Keratinocyte (primary cell): ENCODE results near the gene USF3. TPM values are rescaled to one million over a fixed set of nuclear protein-coding genes. Genes with fewer than 3 reads are reported as not detected.
A peak's percentile ranks its signal among the peaks of the same experiment; 100 is the strongest.

Source experiments
- DNase-seq: peaks from one replicate; pipeline ENCODE4 v3.0.0-alpha.2; 2011; ENCODE audit warnings: low read depth, missing footprints, low spot score
- FAIRE-seq: peaks from 2 replicates; lab custom pipeline; 2011; peaks lifted over from hg19 to GRCh38; lab: Jason Lieb, UNC
- H2AFZ ChIP-seq: 2 replicates; pipeline ENCODE4 v1.6.0; 2012; ENCODE audit warnings: low read length, control low read depth, inconsistent platforms; ENCODE audit not compliant: control insufficient read depth
- H3K27ac ChIP-seq: 2 replicates; pipeline ENCODE4 v1.5.1; 2011; ENCODE audit warnings: low read length; ENCODE audit not compliant: control insufficient read depth, insufficient read depth
- H3K27me3 ChIP-seq: 3 replicates; pipeline ENCODE4 v1.6.0; 2011; ENCODE audit warnings: low read length; ENCODE audit not compliant: control insufficient read depth, insufficient read depth; ENCODE audit errors: extremely low read depth
- H3K36me3 ChIP-seq, 2 experiments: 2 replicates in 1 of 2; 3 replicates in 1 of 2; pipeline ENCODE4 v1.5.1; 2011; ENCODE audit warnings: low read length in 2 of 2, mild to moderate bottlenecking in 1 of 2; ENCODE audit not compliant: control insufficient read depth in 2 of 2, insufficient read depth in 2 of 2; ENCODE audit errors: extremely low read depth in 1 of 2
- H3K4me1 ChIP-seq: 3 replicates; pipeline ENCODE4 v1.5.1; 2011; ENCODE audit warnings: low read length; ENCODE audit not compliant: control insufficient read depth, insufficient read depth; ENCODE audit errors: extremely low read depth
- H3K4me2 ChIP-seq: 3 replicates; pipeline ENCODE4 v1.6.0; 2011; ENCODE audit warnings: low read depth, low read length; ENCODE audit not compliant: control insufficient read depth, insufficient read depth; ENCODE audit errors: extremely low read depth
- H3K4me3 ChIP-seq, 3 experiments: fragments of 200-600 bp in 1 of 3; sonication (generic) in 1 of 3; 2 replicates in 2 of 3; 3 replicates in 1 of 3; pipeline ENCODE4 v1.5.1; 2011 to 2016; ENCODE audit warnings: low read length in 3 of 3, mild to moderate bottlenecking in 3 of 3, control low read depth in 2 of 3, inconsistent platforms in 1 of 3, low read depth in 1 of 3, mixed read lengths in 1 of 3, mixed run types in 1 of 3, moderate library complexity in 1 of 3; ENCODE audit not compliant: control insufficient read depth in 2 of 3, insufficient read depth in 2 of 3; ENCODE audit errors: extremely low read depth in 1 of 3
- H3K79me2 ChIP-seq: 2 replicates; pipeline ENCODE4 v1.6.0; 2012; ENCODE audit warnings: low read length; ENCODE audit not compliant: control insufficient read depth, insufficient read depth
- H3K9ac ChIP-seq: 3 replicates; pipeline ENCODE4 v1.6.0; 2011; ENCODE audit warnings: low read length; ENCODE audit not compliant: control insufficient read depth, insufficient read depth; ENCODE audit errors: extremely low read depth
- H3K9me1 ChIP-seq: 3 replicates; pipeline ENCODE4 v1.6.0; 2011; ENCODE audit warnings: low read length; ENCODE audit not compliant: control insufficient read depth, insufficient read depth; ENCODE audit errors: extremely low read depth
- H3K9me3 ChIP-seq: 2 replicates; pipeline ENCODE4 v1.5.1; 2012; ENCODE audit warnings: low read depth, low read length; ENCODE audit not compliant: control insufficient read depth
- H4K20me1 ChIP-seq: 3 replicates; pipeline ENCODE4 v1.6.0; 2011; ENCODE audit warnings: low read length; ENCODE audit not compliant: control insufficient read depth, insufficient read depth; ENCODE audit errors: extremely low read depth
- CTCF ChIP-seq, 3 experiments: IDR thresholded peaks in 1 of 3; conservative IDR thresholded peaks in 1 of 3; optimal IDR thresholded peaks in 1 of 3; 2 replicates in 2 of 3; 3 replicates in 1 of 3; pipeline versions ENCODE3 to v1.5.1; 2011; ENCODE audit warnings: low read length in 3 of 3, mild to moderate bottlenecking in 3 of 3, moderate library complexity in 2 of 3, control low read depth in 1 of 3, inconsistent platforms in 1 of 3; ENCODE audit not compliant: insufficient read depth in 2 of 3; ENCODE audit errors: extremely low read depth in 1 of 3
- EZH2 ChIP-seq: IDR thresholded peaks from one replicate; pipeline ENCODE4 v1.6.1; 2012; ENCODE audit warnings: inconsistent platforms, mild to moderate bottlenecking, low read length, moderate library complexity
- dilution Hi-C: fragments of 300-500 bp; cut with MboI; formaldehyde crosslinking; loops from one replicate; pipeline ENCODE4 v1.7.0; 2020; ENCODE audit warnings: low sequenced_read_pairs; ENCODE audit not compliant: extremely low pct_ligation_motif_present
- polyA plus RNA-seq, 5 experiments: library from polyadenylated mRNA; depleted of rRNA in 3 of 5; stranded (reverse) in 3 of 5; stranded (forward) in 1 of 5; unstranded in 1 of 5; fragments of >200 nt; gene quantifications; 1 replicate in 1 of 5; 2 replicates in 3 of 5; 3 replicates in 1 of 5; pipeline versions ENCODE4 v1.2.1 to v1.2.3, GENCODE V29; 2011 to 2012; ENCODE audit warnings: missing spikeins in 2 of 5, low read depth in 1 of 5, low replicate concordance in 1 of 5

The USF3 gene
- polyA plus RNA-seq, 1 donor (not counting 4 experiments of a cell fraction or from before 2014, with no cell fraction given): 8.8 TPM

DNA sequence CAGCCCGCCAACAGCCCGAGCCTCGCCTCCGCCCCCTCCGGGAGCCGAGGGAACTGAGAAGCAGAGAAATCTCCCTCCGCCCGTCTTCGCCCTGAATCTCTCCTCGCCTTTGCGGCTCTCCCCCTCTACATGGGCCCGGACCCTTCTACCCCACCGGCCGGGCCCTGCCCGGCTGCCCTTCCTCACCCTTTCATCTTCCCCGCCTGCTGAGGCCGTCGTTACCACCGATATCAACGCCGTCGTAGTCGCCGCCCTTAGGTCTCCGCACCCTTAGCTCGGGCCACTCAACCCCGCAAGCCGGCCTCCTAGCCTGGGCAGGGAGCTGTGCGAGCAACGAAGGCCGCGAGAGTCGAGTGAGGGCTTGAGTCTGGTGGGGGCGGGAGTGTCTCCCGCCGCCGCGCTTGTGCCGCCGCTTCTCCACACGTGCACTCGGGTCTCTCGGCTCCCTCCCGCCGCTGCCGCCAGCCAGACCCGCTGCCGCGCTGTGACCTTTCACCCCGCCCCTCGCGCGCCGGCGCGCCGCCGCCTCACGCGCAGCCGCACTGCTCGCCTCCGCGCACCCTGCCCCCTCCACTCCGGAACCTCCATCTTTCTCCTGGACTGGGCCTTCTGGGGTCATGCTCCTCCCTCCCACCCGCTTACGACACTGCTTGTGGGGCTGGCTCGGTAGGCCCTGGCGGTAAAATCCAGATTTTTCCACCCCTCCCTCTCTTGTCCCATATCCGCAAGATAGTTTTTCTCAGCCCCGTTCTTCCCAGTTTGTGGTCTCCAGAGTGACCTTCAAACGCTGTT lies 49.5 kb upstream of the USF3 start, which contains the start of gene NAA50:
Gene NAA50 (minus strand): TSS at position 494 of the 792 bp plus-strand sequence. CDS start 300 bp downstream, at position 194.
- Histone ChIP-seq H2AFZ (peak within 1 kb of the TSS; percentile 97), H3K9me3 (no peaks in the 10 kb centered on the region), H3K9me1 (no peaks in the 10 kb centered on the region), H3K79me2 (peaks cover 77% of the 10 kb centered on the region), H3K4me2 (peak within 1 kb of the TSS; percentile 99), H3K9ac (peak within 1 kb of the TSS; percentile 98), H3K27ac (peak within 1 kb of the TSS; percentile 100), H4K20me1 (peaks cover 14% of the 10 kb centered on the region), H3K27me3 (no peaks in the 10 kb centered on the region), H3K36me3 (peaks cover 0 to 4% of the 10 kb centered on the region in 2 experiments), H3K4me1 (peaks cover 38% of the 10 kb centered on the region), H3K4me3 (peak within 1 kb of the TSS; percentile 86 to 97 (median 89))
- no peak for FAIRE-seq
- TF ChIP-seq EZH2 (no peak), CTCF (optimal IDR thresholded peaks at IDR 0.05 in 1 of 3, IDR thresholded peaks at IDR 0.05 in 1 of 3, conservative IDR thresholded peaks at IDR 0.05 in 1 of 3; ENCODE audit: extremely low read depth in 1 of 3, insufficient read depth in 2 of 3, low read length in 3 of 3) (peak in 1 of 3 experiments; percentile 71)
- dilution Hi-C loops: no loop called here
- DNase-seq: no peak

DNA sequence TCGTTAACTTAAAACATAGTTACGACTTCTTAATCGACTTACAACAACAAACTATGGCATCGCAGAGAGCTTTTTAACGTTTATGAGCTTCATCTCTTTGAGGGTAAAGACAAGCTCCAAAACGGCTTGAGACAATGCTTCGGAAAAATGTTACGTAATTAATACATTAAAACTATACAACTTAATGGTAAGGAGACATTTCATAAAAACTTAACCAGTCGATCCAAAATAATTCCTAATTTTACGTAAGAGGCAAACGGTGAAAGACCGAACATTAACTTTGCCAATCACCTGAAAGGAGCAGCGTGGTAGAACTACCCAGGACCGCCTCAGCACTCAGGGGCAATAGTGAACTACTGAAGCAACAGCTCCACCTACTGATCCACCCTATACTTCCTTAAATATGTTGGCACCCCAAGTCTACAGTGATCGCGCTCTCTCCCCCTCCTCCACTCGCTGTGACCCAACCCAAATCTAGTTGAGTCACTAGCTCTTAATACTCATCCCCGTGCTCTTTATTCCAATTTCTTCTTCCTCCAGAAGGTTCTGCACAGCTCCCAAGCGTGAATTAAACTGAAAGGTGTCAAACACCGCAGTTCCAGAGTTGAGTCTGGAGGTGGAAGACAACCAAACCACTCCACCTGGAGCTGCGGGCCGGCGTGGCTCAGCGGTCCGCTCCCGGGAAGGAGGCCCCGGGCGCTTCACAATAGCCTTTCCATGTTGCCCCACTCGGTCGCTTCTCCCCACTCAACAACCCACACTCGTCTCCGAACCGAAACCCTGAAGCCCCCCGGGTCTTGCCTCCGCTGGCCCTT lies 48.7 kb upstream of the USF3 start:
- Histone ChIP-seq H2AFZ (peak overlapping the region; percentile 85), H3K27me3 (no peaks in the 10 kb centered on the region), H3K27ac (peak overlapping the region; percentile 100), H3K79me2 (peaks cover 85% of the 10 kb centered on the region), H3K9me1 (no peaks in the 10 kb centered on the region), H3K4me1 (peaks cover 41% of the 10 kb centered on the region), H3K9me3 (no peaks in the 10 kb centered on the region), H3K4me2 (peak overlapping the region; percentile 99), H3K4me3 (peak overlapping the region; percentile 86 to 97 (median 89)), H3K9ac (peak overlapping the region; percentile 98), H3K36me3 (peaks cover 0 to 4% of the 10 kb centered on the region in 2 experiments), H4K20me1 (peaks cover 15% of the 10 kb centered on the region)
- FAIRE-seq (peak; percentile 94), DNase-seq (no peak)
- TF ChIP-seq EZH2 (no peak), CTCF (optimal IDR thresholded peaks at IDR 0.05 in 1 of 3, IDR thresholded peaks at IDR 0.05 in 1 of 3, conservative IDR thresholded peaks at IDR 0.05 in 1 of 3; ENCODE audit: extremely low read depth in 1 of 3, insufficient read depth in 2 of 3, low read length in 3 of 3) (peak; percentile 63 to 90 (median 88))
- dilution Hi-C loops: no loop called here
